Measurements from ENCODE around the gene FCN2. TPM values are rescaled to one million over a fixed set of nuclear protein-coding genes. Genes with fewer than 3 reads are reported as not detected.

FCN2 gene
- polyA plus RNA-seq, 1 of the 3 experiments (the other 2 are of a cell fraction), result not detected

GRCh38 chr9:134902936-134903335 is 22.3 kb downstream of the FCN2 start:
- Histone ChIP-seq H3K9me2 (no peaks in the 10 kb centered on the region), H3K4me2 (no peak overlapping the region), H2AFZ (ENCODE audit: low read depth) (no peak overlapping the region), H3F3A (replicated peaks; ENCODE audit: insufficient read depth) (no peaks in the 10 kb centered on the region), H3K4me1 (ENCODE audit: control insufficient read depth in 1 of 2, insufficient read depth in 2 of 2, low read depth in 1 of 2, low read length in 1 of 2) (no peaks in the 10 kb centered on the region), H4K20me1 (ENCODE audit: insufficient read depth) (no peaks in the 10 kb centered on the region), H3K27ac (ENCODE audit: low read depth in 2 of 2, low read length in 1 of 2) (no peak overlapping the region), H3K9me3 (no peaks in the 10 kb centered on the region), H3K4me3 (ENCODE audit: low read depth in 2 of 2, low read length in 1 of 2) (no peak overlapping the region), H3K36me3 (replicated peaks in 1 of 2; ENCODE audit: control insufficient read depth in 1 of 2, insufficient read depth in 2 of 2, low read length in 1 of 2) (no peaks in the 10 kb centered on the region), H3K9ac (no peak overlapping the region), H3K27me3 (ENCODE audit: insufficient read depth) (no peaks in the 10 kb centered on the region), H3K79me2 (ENCODE audit: insufficient read depth) (no peaks in the 10 kb centered on the region)
- WGBS (ENCODE audit: low lambda C conversion rate), result 6% methylated on average over 3 of the region's 3 CpGs
- POLR2A ChIA-PET, result no interaction called here
- DNase-seq, result no peak
- no peak for TF ChIP-seq TEAD4 (IDR thresholded peaks at IDR 0.05; ENCODE audit: borderline replicate concordance, insufficient read depth)
- no peak for TF ChIP-seq TAF1 (IDR thresholded peaks at IDR 0.05; ENCODE audit: borderline replicate concordance, low read depth, low read length)
- no peak for TF ChIP-seq IRF3 (IDR thresholded peaks at IDR 0.05; ENCODE audit: low read depth, low read length)
- no peak for TF ChIP-seq FOSL2 (IDR thresholded peaks at IDR 0.05; ENCODE audit: borderline replicate concordance, low read depth)
- CTCF ChIA-PET, result no interaction called here

- Histone ChIP-seq H2AFZ (ENCODE audit: low read depth) (no peak overlapping the region), H3K79me2 (ENCODE audit: insufficient read depth) (no peaks in the 10 kb centered on the region), H3K36me3 (replicated peaks in 1 of 2; ENCODE audit: control insufficient read depth in 1 of 2, insufficient read depth in 2 of 2, low read length in 1 of 2) (no peaks in the 10 kb centered on the region), H3K4me3 (ENCODE audit: low read depth in 2 of 2, low read length in 1 of 2) (no peak overlapping the region), H3K27ac (ENCODE audit: low read depth in 2 of 2, low read length in 1 of 2) (no peak overlapping the region), H3K9me2 (no peaks in the 10 kb centered on the region), H3K9ac (no peak overlapping the region), H3K4me1 (ENCODE audit: control insufficient read depth in 1 of 2, insufficient read depth in 2 of 2, low read depth in 1 of 2, low read length in 1 of 2) (no peaks in the 10 kb centered on the region), H3K27me3 (ENCODE audit: insufficient read depth) (no peaks in the 10 kb centered on the region), H4K20me1 (ENCODE audit: insufficient read depth) (no peaks in the 10 kb centered on the region), H3F3A (replicated peaks; ENCODE audit: insufficient read depth) (no peaks in the 10 kb centered on the region), H3K9me3 (no peaks in the 10 kb centered on the region), H3K4me2 (no peak overlapping the region)
- CTCF ChIA-PET, result no interaction called here
- no peak for DNase-seq
- POLR2A ChIA-PET, result no interaction called here
- WGBS (ENCODE audit: low lambda C conversion rate), result 38% methylated on average over 13 of the region's 13 CpGs
- TF ChIP-seq FOXM1 (IDR thresholded peaks at IDR 0.05; ENCODE audit: low read depth), result no peak
- TF ChIP-seq NRF1 (IDR thresholded peaks at IDR 0.05; ENCODE audit: low read depth, low read length), result no peak
- TF ChIP-seq REST (IDR thresholded peaks at IDR 0.05; ENCODE audit: low read depth, low read length), result no peak
- no peak for TF ChIP-seq PBX3 (IDR thresholded peaks at IDR 0.05)
Measured at GRCh38 chr9:134908524-134909309, 28.1 kb downstream of the FCN2 start.
